Esophagus squamous epithelium (tissue), 5 donors: ENCODE measurements around the gene SGSM1. TPM values are rescaled to one million over a fixed set of nuclear protein-coding genes. Genes with fewer than 3 reads are reported as not detected.

Experiments used
- DNase-seq: peaks from one replicate; lab custom pipeline; 2025; lab: John Stamatoyannopoulos, UW
- H3K27ac ChIP-seq, 4 donors: fragments of 200-600 bp; sonication (generic); one replicate each; pipeline ENCODE4 v1.5.1; 2016 to 2019; ENCODE audit warnings: mild to moderate bottlenecking in 1 of 4
- H3K27me3 ChIP-seq, 4 donors: fragments of 200-600 bp; sonication (generic); 1 replicate in 3 of 4; 2 replicates in 1 of 4; pipeline versions ENCODE4 v1.5.1 to v1.6.0; 2017 to 2021; ENCODE audit warnings: antibody characterized with exemption in 1 of 4
- H3K36me3 ChIP-seq, 3 donors: fragments of 200-600 bp; sonication (generic); one replicate each; pipeline ENCODE4 v1.5.1; 2016 to 2019
- H3K4me1 ChIP-seq, 3 donors: fragments of 200-600 bp; sonication (generic); one replicate each; pipeline ENCODE4 v1.5.1; 2017 to 2019
- H3K4me3 ChIP-seq, 4 donors: fragments of 200-600 bp; sonication (generic); 1 replicate in 3 of 4; 2 replicates in 1 of 4; pipeline ENCODE4 v1.5.1; 2016 to 2019; ENCODE audit warnings: mild to moderate bottlenecking in 2 of 4, moderate library complexity in 1 of 4
- H3K9me3 ChIP-seq, 3 donors: fragments of 200-600 bp; sonication (generic); one replicate each; pipeline ENCODE4 v1.5.1; 2016 to 2019
- POLR2A ChIP-seq, 4 donors: fragments of 450-650 bp; IDR thresholded peaks; one replicate each; pipeline ENCODE4 v1.6.1; 2017; ENCODE audit warnings: antibody characterized with exemption in 4 of 4, mild to moderate bottlenecking in 4 of 4, moderate library complexity in 3 of 4
- WGBS, 2 donors: methylation state at CpG; one replicate each; pipeline ENCODE4 v1.1.5; 2018; 5-methylcytosine and 5-hydroxymethylcytosine counted together
- intact Hi-C: fragments of 100-400 bp; cut with DNase I; formaldehyde crosslinking; loops from one replicate; pipeline ENCODE4 v1.15.0; 2022
- total RNA-seq, 4 donors: library from RNA; depleted of rRNA; stranded (reverse); fragments of >200 nt; gene quantifications; one replicate each; pipeline ENCODE4 v1.1.0, GENCODE V29; 2016
- TF ChIP-seq, protein P1 (sequence below), 6 experiments: fragments of 450-650 bp in 4 of 6; fragments of 200-600 bp in 2 of 6; sonication (generic) in 2 of 6; IDR thresholded peaks; one replicate each; pipeline ENCODE4 v1.5.1; 2016 to 2019; ENCODE audit warnings: antibody characterized with exemption in 6 of 6, mild to moderate bottlenecking in 4 of 6, moderate library complexity in 4 of 6
- donor health status: DM: yes; HTN: yes; CAD: no.

The SGSM1 gene
- total RNA-seq, 4 donors from 2014 or later, result 0.09 to 0.57 (median 0.18) TPM

DNA sequence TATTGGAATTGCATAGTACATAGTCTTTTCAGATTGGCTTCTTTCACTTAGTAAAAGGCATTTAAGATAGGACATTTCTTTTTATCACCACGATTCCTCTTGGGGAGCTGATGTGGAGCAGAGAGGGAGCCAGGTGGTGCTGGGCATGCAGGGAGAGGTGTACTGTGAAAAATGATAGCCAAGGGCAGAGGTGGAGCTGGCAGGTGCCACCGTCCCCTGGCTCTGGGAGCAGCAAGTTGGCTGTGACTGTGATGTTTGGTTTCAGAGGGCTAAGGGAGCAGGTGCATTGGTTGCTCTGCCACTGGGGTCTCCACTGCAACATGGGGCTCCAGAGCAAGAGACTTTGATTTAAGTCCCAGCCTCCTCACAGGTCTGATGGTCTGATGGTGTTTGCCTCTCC is 16.5 kb downstream of the SGSM1 start:
- Histone ChIP-seq H3K36me3 (no peaks in the 10 kb centered on the region), H3K27me3 (no peaks in the 10 kb centered on the region), H3K9me3 (no peaks in the 10 kb centered on the region), H3K27ac (no peak overlapping the region), H3K4me1 (peaks cover 0 to 12% (median 0%) of the 10 kb centered on the region in 3 donors), H3K4me3 (no peak overlapping the region)
- WGBS, 2 donors, result 58 to 71% methylated on average over 1 to 2 of the region's 2 CpGs
- DNase-seq, result no peak
- intact Hi-C loops, result no loop called here
- TF ChIP-seq POLR2A (IDR thresholded peaks at IDR 0.05), result no peak
- TF ChIP-seq, protein P1, sequence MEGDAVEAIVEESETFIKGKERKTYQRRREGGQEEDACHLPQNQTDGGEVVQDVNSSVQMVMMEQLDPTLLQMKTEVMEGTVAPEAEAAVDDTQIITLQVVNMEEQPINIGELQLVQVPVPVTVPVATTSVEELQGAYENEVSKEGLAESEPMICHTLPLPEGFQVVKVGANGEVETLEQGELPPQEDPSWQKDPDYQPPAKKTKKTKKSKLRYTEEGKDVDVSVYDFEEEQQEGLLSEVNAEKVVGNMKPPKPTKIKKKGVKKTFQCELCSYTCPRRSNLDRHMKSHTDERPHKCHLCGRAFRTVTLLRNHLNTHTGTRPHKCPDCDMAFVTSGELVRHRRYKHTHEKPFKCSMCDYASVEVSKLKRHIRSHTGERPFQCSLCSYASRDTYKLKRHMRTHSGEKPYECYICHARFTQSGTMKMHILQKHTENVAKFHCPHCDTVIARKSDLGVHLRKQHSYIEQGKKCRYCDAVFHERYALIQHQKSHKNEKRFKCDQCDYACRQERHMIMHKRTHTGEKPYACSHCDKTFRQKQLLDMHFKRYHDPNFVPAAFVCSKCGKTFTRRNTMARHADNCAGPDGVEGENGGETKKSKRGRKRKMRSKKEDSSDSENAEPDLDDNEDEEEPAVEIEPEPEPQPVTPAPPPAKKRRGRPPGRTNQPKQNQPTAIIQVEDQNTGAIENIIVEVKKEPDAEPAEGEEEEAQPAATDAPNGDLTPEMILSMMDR (IDR thresholded peaks at IDR 0.05), result no peak

DNA sequence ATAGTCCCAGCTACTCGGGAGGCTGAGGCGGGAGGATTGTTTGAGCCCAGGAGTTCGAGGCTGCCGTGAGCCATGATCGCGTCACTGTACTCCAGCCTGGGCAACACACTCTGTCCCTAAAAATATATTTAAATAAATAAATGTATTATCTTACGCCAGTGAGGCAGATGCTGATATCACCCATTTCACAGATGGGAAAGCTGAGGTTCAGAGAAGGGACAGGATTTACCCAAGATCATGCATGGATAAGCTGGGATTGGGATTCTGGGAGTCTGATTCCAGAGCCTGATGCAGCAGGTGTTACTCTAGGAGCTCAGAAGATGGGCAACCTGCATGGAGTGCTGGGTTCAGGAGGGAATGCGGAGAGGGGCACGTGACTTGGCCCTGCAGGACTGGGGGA is 17.8 kb downstream of the SGSM1 start:
- Histone ChIP-seq H3K27me3 (peaks cover 0 to 4% (median 0%) of the 10 kb centered on the region in 4 donors), H3K4me1 (peaks cover 0 to 12% (median 0%) of the 10 kb centered on the region in 3 donors), H3K36me3 (no peaks in the 10 kb centered on the region), H3K9me3 (no peaks in the 10 kb centered on the region), H3K27ac (no peak overlapping the region), H3K4me3 (no peak overlapping the region)
- intact Hi-C loops, result no loop called here
- whole genome bisulfite sequencing, 2 donors, result 84 to 90% methylated on average over 9 of the region's 9 CpGs
- no peak for TF ChIP-seq POLR2A (IDR thresholded peaks at IDR 0.05)
- TF ChIP-seq, protein P1 (IDR thresholded peaks at IDR 0.05), result no peak
- DNase-seq, result no peak

DNA sequence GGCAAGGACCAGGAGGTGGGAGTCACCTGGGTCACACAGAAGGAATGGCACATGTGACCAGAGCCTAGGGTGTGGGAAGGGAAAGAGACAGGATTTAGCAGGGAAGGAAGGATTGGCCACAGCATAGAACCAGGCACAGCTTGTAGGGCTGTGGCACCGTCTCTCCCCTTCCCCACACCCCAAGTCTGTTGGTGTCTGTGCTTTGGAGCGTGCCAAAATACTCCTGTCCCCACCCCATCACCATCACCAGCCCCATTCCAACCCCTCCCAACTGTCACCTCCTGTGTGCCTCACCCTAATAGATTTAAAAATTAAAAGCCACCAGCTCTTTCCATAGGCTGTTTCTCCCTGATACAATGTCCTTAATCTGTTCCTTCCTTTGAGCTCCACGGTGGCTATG is 18.2 kb downstream of the SGSM1 start:
- peaks cover 0 to 12% (median 0%) of the 10 kb centered on the region in 3 donors for H3K4me1 ChIP-seq
- H3K27me3 ChIP-seq, result peaks cover 0 to 4% (median 0%) of the 10 kb centered on the region in 4 donors
- WGBS, 2 donors, result 62 to 86% methylated on average over 2 of the region's 3 CpGs
- no peak for DNase-seq
- H3K36me3 ChIP-seq, result no peaks in the 10 kb centered on the region
- no peak overlapping the region for H3K4me3 ChIP-seq
- no peak overlapping the region for H3K27ac ChIP-seq
- TF ChIP-seq POLR2A (IDR thresholded peaks at IDR 0.05), result no peak
- TF ChIP-seq, protein P1 (IDR thresholded peaks at IDR 0.05), result no peak
- H3K9me3 ChIP-seq, result no peaks in the 10 kb centered on the region
- intact Hi-C loops, result no loop called here

DNA sequence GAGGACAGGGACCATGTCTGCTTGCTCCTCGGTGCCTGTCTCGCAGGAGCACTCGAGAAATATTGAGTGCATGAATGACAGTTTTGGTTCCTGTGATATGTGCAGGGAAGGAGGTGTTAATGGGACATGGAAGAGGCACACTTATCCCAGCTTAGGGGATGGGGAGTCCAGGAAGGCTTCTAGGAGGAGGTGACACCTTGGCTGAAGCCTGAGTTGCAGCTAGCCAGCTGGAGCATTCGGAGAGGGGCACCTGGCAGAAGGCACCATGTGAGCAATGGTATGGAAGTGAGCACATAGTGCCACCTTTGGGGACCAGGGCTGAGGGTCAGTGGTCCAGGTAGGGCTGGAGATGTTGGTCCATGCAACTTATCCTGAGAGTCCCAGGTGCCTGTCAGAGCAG is 18.9 kb downstream of the SGSM1 start:
- peaks cover 0 to 9% (median 0%) of the 10 kb centered on the region in 3 donors for H3K4me1 ChIP-seq
- no peak for DNase-seq
- peaks cover 0 to 4% (median 0%) of the 10 kb centered on the region in 4 donors for H3K27me3 ChIP-seq
- TF ChIP-seq, protein P1 (IDR thresholded peaks at IDR 0.05), result no peak
- TF ChIP-seq POLR2A (IDR thresholded peaks at IDR 0.05), result no peak
- intact Hi-C loops, result no loop called here
- no peaks in the 10 kb centered on the region for H3K36me3 ChIP-seq
- H3K9me3 ChIP-seq, result no peaks in the 10 kb centered on the region
- WGBS, 2 donors, result 82 to 97% methylated on average over 4 of the region's 4 CpGs
- no peak overlapping the region for H3K27ac ChIP-seq
- H3K4me3 ChIP-seq, result no peak overlapping the region

DNA sequence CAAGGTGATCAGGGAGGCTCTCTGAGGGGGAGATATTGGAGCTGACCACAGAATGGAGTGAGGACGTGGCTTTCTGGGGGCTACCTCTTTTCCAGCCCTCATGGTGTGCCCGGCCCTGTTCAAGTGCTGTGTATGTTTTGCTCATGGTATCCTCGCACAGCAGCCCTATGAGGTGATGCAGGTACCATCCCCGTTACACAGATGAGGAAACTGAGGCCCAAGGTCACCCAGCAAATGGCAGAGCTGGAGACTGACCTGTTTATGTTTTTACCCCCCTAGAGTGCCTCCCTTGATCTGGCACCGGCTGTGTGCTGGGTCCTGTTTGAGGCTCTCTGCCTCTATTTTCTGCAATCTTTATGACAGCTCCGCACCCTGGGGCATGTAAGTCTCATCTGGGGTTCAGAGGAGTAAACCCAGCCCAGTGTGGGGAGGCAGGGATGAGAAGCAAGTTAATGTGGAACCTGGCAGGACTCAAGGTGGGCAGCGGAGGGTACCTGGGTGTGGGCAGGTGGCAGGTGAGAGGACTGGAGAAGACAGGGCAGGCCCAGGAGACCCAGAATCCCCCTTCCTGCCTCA is 20.8 kb downstream of the SGSM1 start:
- Histone ChIP-seq H3K4me3 (no peak overlapping the region), H3K4me1 (no peaks in the 10 kb centered on the region), H3K36me3 (no peaks in the 10 kb centered on the region), H3K27ac (no peak overlapping the region), H3K27me3 (peaks cover 0 to 14% (median 0%) of the 10 kb centered on the region in 4 donors), H3K9me3 (no peaks in the 10 kb centered on the region)
- intact Hi-C loops, result no loop called here
- no peak for TF ChIP-seq POLR2A (IDR thresholded peaks at IDR 0.05)
- TF ChIP-seq, protein P1 (IDR thresholded peaks at IDR 0.05), result no peak
- no peak for DNase-seq
- 68 to 90% methylated on average over 3 to 4 of the region's 7 CpGs for WGBS, 2 donors
